Memory B cell (primary cell): Measurements from ENCODE around the gene CDC42.

ENCODE experiments used
- ATAC-seq: fragments of 150-1000 bp; cut with Tn5 transposase; 2 replicates; pipeline ENCODE4 v1.10.0; 2021; ENCODE audit warnings: low read depth, mild to moderate bottlenecking, moderate library complexity
- DNase-seq, 2 donors: peaks; one replicate each; pipeline ENCODE4 v3.0.0; 2022; ENCODE audit warnings: low spot score in 2 of 2
- H3K27ac Mint-ChIP-seq: one replicate; pipeline ENCODE4 v1.8.0; 2022; ENCODE audit warnings: mild to moderate bottlenecking, moderate library complexity, mixed read lengths
- H3K27me3 Mint-ChIP-seq: one replicate; pipeline ENCODE4 v1.8.0; 2022; ENCODE audit warnings: mixed read lengths
- H3K36me3 Mint-ChIP-seq: one replicate; pipeline ENCODE4 v1.8.0; 2022; ENCODE audit warnings: mild to moderate bottlenecking, mixed read lengths
- H3K4me1 Mint-ChIP-seq: one replicate; pipeline ENCODE4 v1.8.0; 2022; ENCODE audit warnings: mixed read lengths
- H3K4me3 Mint-ChIP-seq: one replicate; pipeline ENCODE4 v1.8.0; 2022; ENCODE audit warnings: mild to moderate bottlenecking, moderate library complexity, mixed read lengths
- H3K9me3 Mint-ChIP-seq: one replicate; pipeline ENCODE4 v1.8.0; 2022; ENCODE audit warnings: mixed read lengths

Gene CDC42

DNA sequence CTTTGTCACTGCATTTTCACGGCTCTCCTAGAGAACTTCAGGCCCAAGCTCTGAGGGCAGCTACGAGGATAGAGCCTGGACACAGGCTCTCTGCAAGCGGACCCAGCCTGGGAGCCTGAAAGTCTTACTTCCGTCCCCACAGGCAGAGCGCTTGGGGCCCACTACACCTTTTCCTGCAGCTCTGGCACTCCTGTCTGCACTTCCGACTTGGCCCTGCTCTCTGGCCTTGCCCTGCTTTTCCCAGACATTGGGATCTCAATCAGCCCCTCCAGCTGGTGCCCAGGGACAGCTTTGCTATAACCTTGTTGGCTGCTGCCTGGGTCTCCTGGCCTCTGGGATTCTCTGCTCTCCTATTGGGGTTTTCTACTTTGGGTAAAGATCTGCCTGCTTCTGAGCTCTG lies 62.8 kb downstream of the CDC42 start:
- no peak for ATAC-seq
- Mint-ChIP-seq H3K4me1 (peaks cover 56% of the 10 kb centered on the region), H3K27ac (peak overlapping the region; percentile 80), H3K27me3 (no peaks in the 10 kb centered on the region), H3K9me3 (no peaks in the 10 kb centered on the region), H3K4me3 (peak overlapping the region; percentile 12), H3K36me3 (peaks cover 14% of the 10 kb centered on the region)
- DNase-seq: no peak

DNA sequence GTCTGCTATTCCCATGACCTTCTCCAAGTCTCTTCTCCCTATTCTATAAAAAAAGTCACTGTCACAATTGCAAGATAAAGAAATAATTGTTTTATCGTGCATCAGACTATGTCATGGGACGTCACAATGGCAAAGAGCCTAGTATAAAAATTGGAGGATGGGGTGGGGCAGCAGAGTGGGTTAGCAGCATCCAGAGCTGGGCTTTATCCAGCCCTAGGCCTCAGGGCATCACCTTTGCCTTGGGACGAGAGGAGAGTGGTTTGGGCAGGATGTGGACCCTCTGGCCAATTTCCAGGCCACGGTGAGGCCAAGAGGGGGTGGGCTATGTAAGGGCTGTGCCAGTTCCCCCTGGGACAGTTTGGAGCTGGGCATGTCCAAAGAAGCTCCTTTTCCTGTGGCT lies 64.7 kb downstream of the CDC42 start:
- DNase-seq (no peak), ATAC-seq (no peak)
- Mint-ChIP-seq H3K27ac (peak overlapping the region; percentile 80), H3K27me3 (no peaks in the 10 kb centered on the region), H3K4me1 (peaks cover 58% of the 10 kb centered on the region), H3K4me3 (no peak overlapping the region), H3K9me3 (no peaks in the 10 kb centered on the region), H3K36me3 (peaks cover 14% of the 10 kb centered on the region)

DNA sequence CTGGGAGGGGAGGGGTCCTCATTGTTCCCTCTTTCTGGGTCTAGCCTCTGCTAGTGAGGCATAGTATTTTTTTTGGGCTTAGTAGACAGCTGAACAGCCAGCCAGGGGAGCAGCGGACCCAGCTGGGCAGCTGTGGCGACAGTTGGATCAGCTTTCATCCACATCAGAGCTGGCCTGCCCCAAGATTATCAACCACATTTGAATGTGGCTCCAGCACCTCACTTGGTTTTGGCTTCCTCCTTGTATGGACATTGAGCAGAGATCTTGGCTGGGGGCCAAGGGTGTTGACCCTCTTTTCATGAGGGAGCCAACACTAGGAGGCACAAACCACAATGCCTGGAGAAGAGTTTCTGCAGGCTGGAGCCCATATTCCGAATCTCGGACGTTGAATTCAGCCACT lies 65.3 kb downstream of the CDC42 start:
- peak overlapping the region; percentile 80 for H3K27ac Mint-ChIP-seq
- no peak for DNase-seq
- H3K4me3 Mint-ChIP-seq: peak overlapping the region; percentile 6
- peaks cover 11% of the 10 kb centered on the region for H3K36me3 Mint-ChIP-seq
- ATAC-seq: no peak
- no peaks in the 10 kb centered on the region for H3K9me3 Mint-ChIP-seq
- H3K27me3 Mint-ChIP-seq: no peaks in the 10 kb centered on the region
- peaks cover 56% of the 10 kb centered on the region for H3K4me1 Mint-ChIP-seq

DNA sequence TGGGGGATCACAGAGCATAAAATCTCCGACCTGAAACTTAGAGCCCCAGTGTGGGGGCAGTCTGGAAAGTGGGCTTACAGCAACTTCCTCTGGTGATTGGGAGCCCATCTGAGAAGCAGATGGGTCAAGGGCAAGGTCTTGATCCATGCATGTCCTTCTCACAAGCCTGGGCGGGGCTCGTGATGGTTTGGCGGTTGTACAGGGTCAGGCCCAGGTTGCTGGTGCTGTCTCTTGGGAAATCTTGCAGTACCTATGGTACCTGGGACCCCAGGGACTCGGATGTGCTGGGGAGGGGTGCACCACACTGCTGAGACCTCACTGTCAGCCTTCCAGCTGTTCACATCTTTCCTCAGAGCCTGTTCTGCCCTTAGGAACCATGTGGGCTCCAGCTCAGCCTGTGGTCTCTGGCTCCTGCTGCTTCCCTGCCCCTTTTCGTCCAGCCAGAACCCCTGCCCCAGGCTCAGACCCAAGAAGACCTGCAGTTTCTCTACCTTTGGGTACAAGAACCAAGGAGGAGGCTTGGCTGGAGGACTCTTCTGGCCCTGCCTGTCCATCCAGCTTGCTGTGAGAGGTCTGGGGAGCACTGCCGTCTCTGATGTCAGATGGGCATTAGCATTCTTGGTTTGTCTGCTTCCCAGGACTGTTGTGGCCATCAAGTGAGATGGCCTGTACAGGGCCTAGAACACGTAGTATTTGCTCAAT lies 65.9 kb downstream of the CDC42 start:
- H3K9me3 Mint-ChIP-seq: no peaks in the 10 kb centered on the region
- peaks cover 52% of the 10 kb centered on the region for H3K4me1 Mint-ChIP-seq
- H3K4me3 Mint-ChIP-seq: peak overlapping the region; percentile 27
- DNase-seq (no peak), ATAC-seq (peak; percentile 11)
- H3K36me3 Mint-ChIP-seq: peaks cover 7% of the 10 kb centered on the region
- peak overlapping the region; percentile 80 for H3K27ac Mint-ChIP-seq
- H3K27me3 Mint-ChIP-seq: no peaks in the 10 kb centered on the region

DNA sequence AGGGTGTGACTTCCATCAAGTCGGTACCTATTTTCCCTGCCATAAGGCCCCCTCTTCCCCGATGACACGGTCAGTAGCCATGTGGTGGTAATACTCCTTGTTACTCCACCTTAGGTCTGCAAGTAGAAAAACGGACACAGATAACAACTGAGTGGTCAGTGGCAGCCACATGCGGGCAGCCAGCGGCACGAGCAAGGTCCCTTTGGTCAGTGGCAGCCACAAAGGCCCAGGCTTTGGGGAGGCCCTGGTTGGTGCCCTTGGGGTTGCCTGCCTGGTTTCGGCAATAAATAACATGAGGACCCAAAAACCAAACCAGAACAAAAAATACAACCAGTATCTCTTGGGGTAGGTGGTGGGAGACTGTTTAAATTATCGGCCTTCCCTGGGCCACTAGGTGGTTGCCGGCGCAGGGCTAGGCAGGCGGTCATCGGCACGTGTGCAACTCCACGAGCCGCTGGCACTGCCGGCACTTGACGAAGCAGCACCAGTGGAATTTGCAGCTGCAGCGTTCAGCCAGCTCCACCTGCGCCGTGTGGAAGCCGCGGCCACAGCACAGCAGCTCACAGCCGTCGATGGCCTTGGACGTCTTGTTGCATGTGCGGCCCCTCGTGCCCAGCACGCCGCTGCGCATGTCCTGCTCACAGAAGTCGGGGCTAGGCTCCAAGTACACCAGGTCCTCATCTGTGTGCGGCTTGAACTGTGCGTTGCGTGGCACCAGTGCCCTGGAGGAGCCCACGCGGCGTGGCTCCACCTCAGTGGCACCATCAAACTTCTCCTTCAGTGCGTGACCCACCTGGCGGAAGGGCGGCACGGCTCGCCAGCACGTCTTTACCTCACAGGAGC lies 67.3 kb downstream of the CDC42 start:
- Mint-ChIP-seq H3K4me3 (no peak overlapping the region), H3K9me3 (no peaks in the 10 kb centered on the region), H3K27ac (peak overlapping the region; percentile 80), H3K27me3 (no peaks in the 10 kb centered on the region), H3K36me3 (peaks cover 6% of the 10 kb centered on the region), H3K4me1 (peaks cover 50% of the 10 kb centered on the region)
- ATAC-seq (no peak), DNase-seq (no peak)

DNA sequence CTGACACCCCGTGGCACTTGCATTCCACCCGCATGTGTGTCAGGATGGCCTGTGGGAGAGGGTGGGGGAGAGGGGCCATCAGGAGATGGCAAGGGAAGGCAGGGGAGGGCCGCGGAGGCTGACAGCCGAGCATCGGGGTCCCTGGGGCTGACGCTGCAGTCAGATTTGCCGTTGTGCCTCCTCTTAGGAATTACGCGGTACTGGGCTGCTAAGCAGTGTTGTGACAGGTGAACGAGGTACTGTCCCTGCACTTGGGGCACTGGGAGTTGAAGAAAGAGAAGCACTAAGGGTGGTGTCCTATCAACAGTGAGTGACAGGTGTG lies 67.9 kb downstream of the CDC42 start:
- Mint-ChIP-seq H3K9me3 (no peaks in the 10 kb centered on the region), H3K4me1 (peaks cover 44% of the 10 kb centered on the region), H3K4me3 (no peak overlapping the region), H3K36me3 (peaks cover 3% of the 10 kb centered on the region), H3K27ac (peak overlapping the region; percentile 66), H3K27me3 (no peaks in the 10 kb centered on the region)
- DNase-seq: no peak
- no peak for ATAC-seq

DNA sequence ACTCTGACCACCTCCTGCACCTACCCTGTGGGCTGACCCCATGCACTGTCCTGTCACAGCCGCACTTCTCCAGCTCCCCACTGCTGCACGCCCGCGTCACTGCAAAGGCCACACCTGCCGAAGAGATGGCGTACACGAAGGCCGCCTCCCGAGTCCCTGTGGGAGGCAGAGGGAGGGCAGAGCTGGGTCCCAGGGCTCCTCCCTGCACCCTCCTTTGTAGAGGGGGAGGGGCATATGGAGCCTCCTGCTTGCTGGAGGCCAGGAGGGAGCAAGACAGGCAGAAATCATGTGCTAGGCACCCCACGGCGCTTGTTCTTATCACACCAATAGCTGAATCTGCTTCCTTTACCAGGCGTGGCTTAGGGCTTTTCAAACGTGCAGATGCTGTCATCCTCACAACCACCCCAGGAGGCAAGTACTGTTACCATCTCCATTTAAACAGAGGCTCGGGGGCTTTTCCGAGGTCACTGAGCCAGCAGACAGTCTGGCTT lies 69.0 kb downstream of the CDC42 start:
- H3K36me3 Mint-ChIP-seq: peaks cover 3% of the 10 kb centered on the region
- H3K4me1 Mint-ChIP-seq: peaks cover 34% of the 10 kb centered on the region
- H3K4me3 Mint-ChIP-seq: no peak overlapping the region
- DNase-seq (no peak), ATAC-seq (no peak)
- no peaks in the 10 kb centered on the region for H3K9me3 Mint-ChIP-seq
- no peak overlapping the region for H3K27ac Mint-ChIP-seq
- no peaks in the 10 kb centered on the region for H3K27me3 Mint-ChIP-seq

DNA sequence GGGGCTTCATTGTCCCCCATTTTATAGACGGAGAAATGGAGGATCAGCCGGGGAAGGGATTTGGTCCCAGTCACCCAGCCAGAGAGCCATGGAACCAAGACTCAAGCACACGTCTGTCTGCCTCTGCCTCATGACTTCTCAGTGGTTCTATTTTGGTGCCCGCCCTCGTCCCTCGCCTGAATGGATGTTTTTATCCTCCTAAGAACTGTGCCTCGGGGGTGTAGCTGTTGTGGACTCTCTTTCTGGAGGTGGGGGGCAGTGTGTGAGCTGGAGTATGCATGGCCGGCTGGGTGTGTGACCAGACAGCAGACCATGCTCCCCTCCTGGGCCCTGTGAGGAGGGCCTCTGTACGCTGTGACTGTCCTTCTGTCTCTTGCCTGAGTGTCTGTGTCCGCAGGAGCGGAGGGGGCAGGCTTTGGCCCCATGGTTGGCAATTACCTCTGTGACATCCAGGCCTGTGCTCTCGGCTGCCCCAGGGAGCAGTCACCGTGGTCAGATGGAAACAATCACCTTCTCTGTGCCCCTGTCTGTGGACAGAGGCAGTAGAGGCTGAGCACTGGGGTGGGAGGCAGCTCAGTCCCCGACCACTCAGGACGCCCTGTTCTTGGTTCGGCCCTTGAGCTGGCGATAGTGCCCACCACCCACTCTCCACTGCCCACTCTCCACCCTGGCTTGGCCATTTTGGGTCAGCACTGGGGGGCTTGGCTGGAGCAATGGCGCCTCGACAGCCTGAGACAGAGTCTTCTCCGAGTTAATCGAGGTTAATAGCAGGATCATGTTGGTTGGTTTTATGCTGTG lies 70.0 kb downstream of the CDC42 start:
- Mint-ChIP-seq H3K36me3 (peaks cover 3% of the 10 kb centered on the region), H3K27me3 (no peaks in the 10 kb centered on the region), H3K9me3 (no peaks in the 10 kb centered on the region), H3K4me1 (peaks cover 28% of the 10 kb centered on the region), H3K27ac (no peak overlapping the region), H3K4me3 (no peak overlapping the region)
- DNase-seq: no peak
- ATAC-seq: no peak

DNA sequence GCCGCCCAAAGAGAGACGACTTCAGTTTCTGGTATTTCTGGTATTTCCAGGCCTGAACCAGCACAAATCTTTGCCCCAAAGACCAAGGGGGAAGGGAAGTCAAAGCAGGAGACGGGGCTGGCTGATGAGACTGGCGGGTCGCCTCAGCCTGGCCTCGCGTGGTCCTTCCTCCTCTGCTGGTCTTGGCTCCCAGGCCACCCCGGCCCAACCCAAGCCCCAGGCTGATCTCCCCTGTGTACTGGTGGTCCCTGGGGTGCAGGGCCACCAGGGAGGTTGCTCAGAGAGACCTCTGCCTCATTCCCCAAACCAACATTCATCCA lies 70.5 kb downstream of the CDC42 start:
- peaks cover 3% of the 10 kb centered on the region for H3K36me3 Mint-ChIP-seq
- DNase-seq (no peak), ATAC-seq (no peak)
- H3K4me1 Mint-ChIP-seq: peaks cover 22% of the 10 kb centered on the region
- no peaks in the 10 kb centered on the region for H3K27me3 Mint-ChIP-seq
- H3K4me3 Mint-ChIP-seq: no peak overlapping the region
- H3K9me3 Mint-ChIP-seq: no peaks in the 10 kb centered on the region
- no peak overlapping the region for H3K27ac Mint-ChIP-seq

DNA sequence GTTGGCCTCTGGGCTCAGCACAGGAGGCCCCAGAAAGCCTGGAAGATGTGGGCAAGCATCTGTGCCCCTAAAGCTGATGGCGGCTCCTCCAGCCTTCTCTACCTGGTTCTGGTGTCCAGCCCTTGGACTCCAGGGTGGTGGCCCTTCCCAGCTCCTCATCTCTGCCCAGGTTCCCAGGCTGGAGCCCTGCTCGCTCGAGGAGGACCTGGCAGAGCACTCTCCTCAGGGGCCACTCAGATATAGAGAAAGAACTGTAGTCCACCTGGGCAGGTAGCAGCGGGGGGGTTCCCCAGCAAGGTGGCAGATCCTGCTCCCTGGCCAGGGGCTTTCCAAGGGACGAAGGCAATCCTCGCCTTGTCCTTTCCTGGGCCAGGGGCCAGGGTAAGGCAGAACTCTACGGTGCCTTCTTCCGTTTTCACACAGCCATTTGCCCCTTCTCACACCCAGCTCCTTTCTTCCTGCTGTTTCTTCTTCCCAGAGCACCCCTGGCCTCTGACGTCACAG lies 71.4 kb downstream of the CDC42 start:
- Mint-ChIP-seq H3K36me3 (peaks cover 3% of the 10 kb centered on the region), H3K27ac (peak overlapping the region; percentile 57), H3K9me3 (no peaks in the 10 kb centered on the region), H3K4me3 (no peak overlapping the region), H3K27me3 (no peaks in the 10 kb centered on the region), H3K4me1 (peaks cover 14% of the 10 kb centered on the region)
- ATAC-seq: no peak
- no peak for DNase-seq

DNA sequence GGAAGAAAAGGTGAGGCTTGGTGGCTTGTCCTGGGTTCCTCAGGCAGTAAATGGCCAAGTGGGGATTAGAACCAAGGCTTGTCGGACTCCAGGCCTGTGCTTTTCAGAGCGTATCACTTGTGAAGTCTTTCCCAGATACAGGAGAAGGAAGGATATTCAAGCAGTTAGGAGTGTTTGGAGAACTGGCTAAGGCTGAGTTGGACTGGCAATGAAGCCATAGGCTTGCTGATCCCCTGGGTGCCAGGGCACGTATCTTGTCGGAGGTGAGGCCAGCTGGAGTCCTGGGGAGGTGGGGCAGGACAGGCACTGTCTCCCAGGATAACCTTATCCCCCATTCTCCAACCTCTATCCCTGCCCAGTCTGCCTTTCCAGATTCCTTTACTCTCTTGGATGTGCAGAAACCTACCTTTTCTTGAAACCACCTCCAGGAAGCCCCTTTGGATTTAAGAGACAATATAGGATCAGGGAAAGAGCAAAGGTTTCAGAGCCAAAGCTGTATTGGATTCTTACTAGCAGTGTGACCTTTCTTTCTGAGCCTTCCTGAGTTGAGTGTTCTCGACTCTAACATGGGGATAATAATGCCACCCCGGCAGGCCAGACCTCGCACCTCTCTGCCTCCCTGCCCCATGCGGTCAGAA lies 72.2 kb downstream of the CDC42 start:
- Mint-ChIP-seq H3K9me3 (no peaks in the 10 kb centered on the region), H3K27ac (peak overlapping the region; percentile 57), H3K27me3 (no peaks in the 10 kb centered on the region), H3K36me3 (peaks cover 3% of the 10 kb centered on the region), H3K4me3 (no peak overlapping the region), H3K4me1 (peaks cover 7% of the 10 kb centered on the region)
- no peak for ATAC-seq
- no peak for DNase-seq

DNA sequence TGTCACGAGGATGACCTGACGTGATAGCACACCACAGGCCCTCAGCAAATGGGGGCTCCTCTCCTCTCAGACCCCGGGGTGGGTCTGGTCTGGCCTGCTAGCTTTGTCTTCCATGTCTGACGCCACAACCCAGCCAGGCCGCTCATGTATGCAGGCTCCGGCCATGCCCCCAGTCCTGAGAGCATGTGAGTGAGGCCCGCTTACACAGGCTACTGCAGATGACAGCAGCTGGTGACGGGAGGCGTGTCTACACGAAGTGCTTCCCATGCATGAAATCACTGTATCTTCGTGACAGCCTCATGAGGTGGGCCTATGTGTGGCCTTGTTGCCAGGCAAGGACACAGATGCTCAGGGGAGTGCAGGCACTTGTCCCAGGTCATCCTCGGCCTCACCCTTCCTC lies 74.0 kb downstream of the CDC42 start:
- H3K4me1 Mint-ChIP-seq: peaks cover 4% of the 10 kb centered on the region
- H3K27me3 Mint-ChIP-seq: no peaks in the 10 kb centered on the region
- DNase-seq (no peak), ATAC-seq (no peak)
- H3K36me3 Mint-ChIP-seq: no peaks in the 10 kb centered on the region
- H3K9me3 Mint-ChIP-seq: no peaks in the 10 kb centered on the region
- no peak overlapping the region for H3K4me3 Mint-ChIP-seq
- H3K27ac Mint-ChIP-seq: no peak overlapping the region

DNA sequence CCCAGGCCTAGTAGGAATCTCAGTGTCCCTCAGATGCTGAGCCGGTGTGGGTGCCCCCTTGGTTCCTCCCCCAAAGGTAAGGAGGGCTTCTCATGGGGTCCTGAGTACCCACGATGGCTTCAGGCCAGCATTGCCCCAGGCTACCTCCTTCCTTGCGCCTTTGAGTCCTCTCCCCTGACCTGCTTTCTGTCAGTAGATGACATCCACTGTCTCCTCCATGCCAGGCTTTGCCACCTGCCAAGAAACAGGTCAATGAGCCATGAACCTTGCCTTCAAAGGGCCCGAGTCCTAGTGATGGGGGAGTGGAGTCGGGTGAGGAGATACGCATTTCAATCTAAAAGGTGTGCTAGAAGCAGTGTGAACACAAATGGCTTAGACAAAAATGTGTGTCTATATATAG lies 74.7 kb downstream of the CDC42 start:
- ATAC-seq: no peak
- Mint-ChIP-seq H3K4me1 (peaks cover 6% of the 10 kb centered on the region), H3K36me3 (no peaks in the 10 kb centered on the region), H3K4me3 (no peak overlapping the region), H3K27me3 (no peaks in the 10 kb centered on the region), H3K27ac (no peak overlapping the region), H3K9me3 (no peaks in the 10 kb centered on the region)
- no peak for DNase-seq

DNA sequence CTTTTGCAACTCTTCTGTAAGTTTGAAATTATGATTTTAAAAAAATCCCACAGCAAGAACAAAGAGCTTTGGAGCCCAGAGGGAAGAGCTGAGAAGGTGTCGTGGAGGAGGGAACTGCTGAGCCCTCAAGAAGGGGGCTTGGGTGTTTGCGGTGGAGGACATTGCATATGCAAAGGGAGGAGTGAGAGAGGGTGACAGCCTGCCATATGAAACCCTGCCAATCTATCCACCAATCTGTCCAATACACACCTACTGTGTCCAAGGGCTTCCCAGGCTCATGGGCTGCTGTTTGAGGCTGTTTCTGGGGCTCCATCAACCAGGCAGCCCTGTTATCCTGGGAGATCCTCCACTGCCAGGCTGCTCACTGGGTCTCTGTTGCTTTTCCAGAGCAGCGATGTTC lies 75.2 kb downstream of the CDC42 start:
- Mint-ChIP-seq H3K27me3 (no peaks in the 10 kb centered on the region), H3K27ac (no peak overlapping the region), H3K4me3 (no peak overlapping the region), H3K4me1 (peaks cover 6% of the 10 kb centered on the region), H3K36me3 (no peaks in the 10 kb centered on the region), H3K9me3 (no peaks in the 10 kb centered on the region)
- no peak for ATAC-seq
- no peak for DNase-seq
